ENCODE data around the gene CTCFL.

GRCh38 chr20:57526087-57526884 lies 1.3 kb upstream of the CTCFL start:
- TF ChIP-seq CTCF (IDR thresholded peaks at IDR 0.05) (peak; percentile 36), EZH2 (IDR thresholded peaks at IDR 0.05) (no peak), EZH2phosphoT487 (IDR thresholded peaks at IDR 0.05) (no peak)

All from neural progenitor cell (in vitro differentiated cells).